Astrocyte of the cerebellum (primary cell): ENCODE results near the gene UBR3.

Experiments used
- DNase-seq: peaks from one replicate; pipeline ENCODE4 v3.0.0-alpha.2; 2011; ENCODE audit warnings: low read depth
- H3K4me3 ChIP-seq: 2 replicates; pipeline ENCODE4 v1.5.1; 2011; ENCODE audit warnings: mild to moderate bottlenecking, low read depth, low read length, moderate library complexity
- in situ Hi-C: cut with HindIII; loops from 2 replicates; pipeline ENCODE4 v1.10.0; 2017; ENCODE audit warnings: low sequenced_read_pairs
- TF ChIP-seq, protein P1 (sequence below): IDR thresholded peaks from 2 replicates; pipeline ENCODE4 v1.5.1; 2012; ENCODE audit warnings: low read length, low read depth, moderate library complexity, mild to moderate bottlenecking; ENCODE audit errors: missing control alignments

UBR3 gene

DNA sequence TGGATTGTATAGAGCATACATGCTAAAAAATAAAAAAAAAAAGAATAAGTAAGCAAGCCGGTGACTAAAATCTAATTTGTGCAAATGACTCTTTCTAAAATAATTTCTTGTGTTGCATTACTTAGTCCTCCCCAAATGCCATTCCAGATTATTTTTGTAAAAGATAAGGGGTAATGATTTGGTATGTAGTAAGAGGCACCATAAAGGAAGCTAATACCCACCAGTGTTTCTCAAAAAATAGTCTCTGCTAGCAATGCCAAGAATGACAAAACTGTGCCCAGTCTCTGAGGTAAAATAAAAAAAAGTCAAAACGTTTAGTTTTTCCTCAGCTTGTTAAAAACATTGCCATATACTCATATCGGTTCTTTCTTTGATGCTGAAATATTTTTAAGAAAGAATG, 5.2 kb upstream of the UBR3 start:
- no peak overlapping the region for H3K4me3 ChIP-seq
- DNase-seq = no peak
- in situ Hi-C loops = no loop called here
- TF ChIP-seq, protein P1, sequence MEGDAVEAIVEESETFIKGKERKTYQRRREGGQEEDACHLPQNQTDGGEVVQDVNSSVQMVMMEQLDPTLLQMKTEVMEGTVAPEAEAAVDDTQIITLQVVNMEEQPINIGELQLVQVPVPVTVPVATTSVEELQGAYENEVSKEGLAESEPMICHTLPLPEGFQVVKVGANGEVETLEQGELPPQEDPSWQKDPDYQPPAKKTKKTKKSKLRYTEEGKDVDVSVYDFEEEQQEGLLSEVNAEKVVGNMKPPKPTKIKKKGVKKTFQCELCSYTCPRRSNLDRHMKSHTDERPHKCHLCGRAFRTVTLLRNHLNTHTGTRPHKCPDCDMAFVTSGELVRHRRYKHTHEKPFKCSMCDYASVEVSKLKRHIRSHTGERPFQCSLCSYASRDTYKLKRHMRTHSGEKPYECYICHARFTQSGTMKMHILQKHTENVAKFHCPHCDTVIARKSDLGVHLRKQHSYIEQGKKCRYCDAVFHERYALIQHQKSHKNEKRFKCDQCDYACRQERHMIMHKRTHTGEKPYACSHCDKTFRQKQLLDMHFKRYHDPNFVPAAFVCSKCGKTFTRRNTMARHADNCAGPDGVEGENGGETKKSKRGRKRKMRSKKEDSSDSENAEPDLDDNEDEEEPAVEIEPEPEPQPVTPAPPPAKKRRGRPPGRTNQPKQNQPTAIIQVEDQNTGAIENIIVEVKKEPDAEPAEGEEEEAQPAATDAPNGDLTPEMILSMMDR = no peak

DNA sequence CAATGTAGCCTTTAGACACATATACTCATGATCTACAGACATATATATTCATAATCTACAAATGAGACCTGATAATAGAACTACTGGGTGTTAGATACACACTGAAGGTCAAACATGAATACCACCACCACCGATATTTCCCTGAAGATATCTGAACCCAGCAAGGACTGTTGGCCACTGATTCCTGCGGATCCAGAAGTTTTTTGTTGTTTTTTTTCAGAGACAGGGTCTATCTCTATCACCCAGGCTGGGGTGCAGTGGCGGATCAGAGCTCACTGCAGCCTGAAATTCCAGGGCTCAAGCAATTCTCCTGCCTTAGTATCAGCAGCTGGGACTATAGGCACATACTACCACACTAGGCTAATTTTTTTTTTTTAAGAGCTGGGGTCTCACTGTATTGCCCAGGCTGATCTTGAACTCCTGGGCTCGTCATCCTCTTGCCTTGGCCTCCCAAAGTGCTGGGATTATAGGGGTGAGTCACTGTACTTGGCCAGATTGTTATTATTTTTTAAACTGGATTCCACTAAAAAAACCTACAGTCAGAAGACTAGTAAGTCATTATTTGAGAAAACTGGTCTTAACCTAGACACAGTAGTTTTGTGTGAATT, 4.4 kb upstream of the UBR3 start:
- in situ Hi-C loops = no loop called here

DNA sequence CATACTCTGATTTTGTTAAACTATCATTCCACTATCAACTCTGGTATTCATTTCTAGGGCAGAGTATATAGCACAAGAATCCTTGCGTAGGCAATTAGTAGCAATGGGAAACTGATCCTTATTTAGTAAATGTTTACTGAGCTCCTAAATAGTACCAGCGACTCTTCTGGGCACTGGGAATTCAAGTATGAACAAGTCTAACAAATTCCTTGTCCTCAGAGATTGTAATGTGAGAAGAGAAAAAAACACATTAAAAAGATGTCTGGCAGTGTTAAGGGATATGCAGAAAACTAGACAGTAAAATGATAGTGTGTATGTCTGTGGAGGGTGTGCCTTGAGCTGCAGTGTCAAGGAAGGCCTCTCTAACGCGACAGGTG, 3.3 kb upstream of the UBR3 start:
- DNase-seq = no peak
- H3K4me3 ChIP-seq = peak overlapping the region; percentile 74
- in situ Hi-C loops = no loop called here
- TF ChIP-seq, protein P1 = no peak

More for the DNA sequence above, 4.4 kb upstream of the UBR3 start:
- no peak overlapping the region for H3K4me3 ChIP-seq
- no peak for DNase-seq
- TF ChIP-seq, protein P1 = no peak

DNA sequence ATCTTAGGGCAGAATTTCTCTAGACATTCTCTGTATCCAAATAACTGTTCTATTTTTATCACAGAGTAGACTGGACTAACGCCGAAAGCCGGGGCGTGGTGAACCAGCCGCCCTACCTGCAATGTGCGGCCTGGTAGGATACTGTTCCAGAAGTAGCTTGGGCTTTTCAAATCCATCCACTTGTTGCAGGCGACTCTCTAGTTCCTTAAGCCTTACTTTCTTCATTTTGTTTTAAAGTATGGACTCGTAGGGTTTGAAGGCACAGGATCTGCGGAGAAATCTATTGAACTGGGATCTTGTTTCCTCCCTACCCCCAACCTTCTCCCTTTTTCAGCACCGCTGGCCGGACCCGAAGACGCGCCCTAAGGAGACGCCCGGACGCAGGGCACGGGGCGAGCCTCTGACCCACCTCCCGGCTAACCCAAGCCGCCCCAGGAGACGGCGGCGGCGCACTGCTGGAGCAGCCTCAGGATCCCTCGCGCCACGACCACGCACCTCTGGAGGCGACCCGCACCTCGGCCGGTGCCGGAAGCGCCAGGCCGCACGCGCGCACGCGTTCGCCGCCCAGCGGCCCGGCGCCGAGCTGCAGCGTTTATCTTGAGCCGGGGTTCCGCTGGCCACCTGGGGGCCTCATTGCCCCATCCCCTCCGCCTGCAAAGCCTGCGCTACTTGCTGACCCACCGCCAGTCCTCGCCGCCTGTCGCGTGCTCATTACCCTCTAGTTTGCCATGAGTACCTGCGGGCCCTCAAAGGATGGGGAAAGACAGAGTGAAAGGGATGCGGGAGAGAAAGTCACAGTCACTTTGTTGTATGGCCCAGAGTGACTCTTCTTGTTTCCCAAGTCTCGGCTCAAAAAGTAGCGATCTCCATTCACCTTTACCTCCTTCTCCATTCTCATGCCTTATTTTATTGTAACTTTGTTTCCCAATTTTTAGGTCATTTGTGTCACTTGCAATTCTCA, 2.6 kb upstream of the UBR3 start, which contains the start of gene METTL5:
METTL5 (minus strand) TSS at position 533 of the 961 bp plus-strand sequence; CDS start at position 225, 308 bp downstream.
- peak within 1 kb of the TSS; percentile 74 for H3K4me3 ChIP-seq
- in situ Hi-C loops = no loop called here

DNA sequence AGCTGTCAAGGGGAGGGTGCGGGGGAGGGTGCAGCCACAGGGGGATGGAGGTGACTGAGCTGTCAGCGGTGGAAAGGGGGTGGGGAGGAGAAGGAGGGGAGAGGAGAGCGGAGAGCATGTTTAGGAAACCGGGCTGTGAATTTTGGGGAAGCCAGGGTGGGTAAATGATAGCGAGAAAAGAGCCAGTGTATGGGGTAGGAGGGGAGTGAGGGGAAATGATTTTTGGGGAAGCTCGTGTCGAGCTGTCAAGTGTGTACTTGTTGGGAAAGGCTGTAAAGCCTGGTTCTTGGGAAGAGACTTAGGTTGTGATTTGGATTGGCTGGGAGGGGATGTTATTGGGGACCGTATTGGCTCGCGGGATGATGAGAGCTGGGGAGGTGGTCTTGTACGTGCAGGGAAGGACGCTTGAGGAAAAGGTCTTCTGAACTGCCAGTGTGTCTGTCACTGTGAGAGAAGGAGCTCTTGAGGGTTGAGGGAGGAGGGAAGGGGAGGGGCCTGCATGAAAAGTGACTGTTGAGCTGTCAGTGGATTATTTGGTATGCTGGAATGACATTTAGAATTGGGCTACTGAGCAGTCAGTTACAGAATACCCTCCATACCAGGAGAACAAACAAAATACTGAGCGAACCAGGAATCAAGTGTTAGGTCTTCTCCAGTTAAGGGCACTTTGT, 1.0 kb downstream of the UBR3 start:
- TF ChIP-seq, protein P1 = no peak
- H3K4me3 ChIP-seq = peak overlapping the region; percentile 75
- in situ Hi-C loops = no loop called here
- no peak for DNase-seq

More for the DNA sequence above, 2.6 kb upstream of the UBR3 start, which contains the start of gene METTL5:
- peak; percentile 34 for DNase-seq
- TF ChIP-seq, protein P1 = peak; percentile 82

DNA sequence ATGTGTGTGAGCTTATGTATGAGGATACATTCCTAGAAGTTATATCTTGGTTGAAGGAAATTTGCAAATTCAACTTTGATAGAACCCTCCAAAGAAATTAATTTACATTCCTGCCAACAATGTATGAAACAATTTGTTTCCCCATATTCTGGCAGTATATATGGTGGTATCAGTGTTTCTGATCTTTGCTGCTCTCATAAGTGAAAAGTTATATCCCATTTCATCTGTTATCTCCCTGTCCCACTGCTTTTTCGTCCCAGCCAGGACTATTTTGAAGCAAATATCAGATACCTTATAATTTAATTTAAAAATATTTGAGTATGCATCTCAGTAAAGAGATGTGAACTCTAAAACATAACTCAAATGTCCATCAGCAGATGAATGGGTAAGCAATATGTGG, 7.1 kb downstream of the UBR3 start:
- DNase-seq = no peak
- TF ChIP-seq, protein P1 = no peak
- H3K4me3 ChIP-seq = no peak overlapping the region
- in situ Hi-C loops = no loop called here
